Omental fat pad (tissue), 4 donors: Measurements from ENCODE around the gene KRTAP19-8. TPM values are rescaled to one million over a fixed set of nuclear protein-coding genes. Genes with fewer than 3 reads are reported as not detected.

Experiments
- ATAC-seq: fragments of 150-250 bp; one replicate; pipeline ENCODE4 v1.9.1; 2016; ENCODE audit warnings: mild to moderate bottlenecking, moderate library complexity; ENCODE audit not compliant: low FRiP score
- DNase-seq: peaks from one replicate; pipeline ENCODE4 v3.0.0-alpha.2; 2019; ENCODE audit warnings: low spot score
- CTCF ChIP-seq, 3 donors: fragments of 450-650 bp; IDR thresholded peaks; one replicate each; pipeline ENCODE4 v1.5.1; 2016 to 2017; ENCODE audit warnings: antibody characterized with exemption in 3 of 3, mild to moderate bottlenecking in 3 of 3, moderate library complexity in 2 of 3
- total RNA-seq, 4 donors: library from RNA; depleted of rRNA; stranded (reverse); fragments of >200 nt; gene quantifications; one replicate each; pipeline ENCODE4 v1.1.0, GENCODE V29; 2016

KRTAP19-8 gene
- total RNA-seq, 4 donors from 2014 or later, result not detected

- DNase-seq, result no peak
- no peak for TF ChIP-seq CTCF (IDR thresholded peaks at IDR 0.05)
- no peak for ATAC-seq
These were observed 23.4 kb downstream of the KRTAP19-8 start for GRCh38 chr21:31014891-31015290.

DNA sequence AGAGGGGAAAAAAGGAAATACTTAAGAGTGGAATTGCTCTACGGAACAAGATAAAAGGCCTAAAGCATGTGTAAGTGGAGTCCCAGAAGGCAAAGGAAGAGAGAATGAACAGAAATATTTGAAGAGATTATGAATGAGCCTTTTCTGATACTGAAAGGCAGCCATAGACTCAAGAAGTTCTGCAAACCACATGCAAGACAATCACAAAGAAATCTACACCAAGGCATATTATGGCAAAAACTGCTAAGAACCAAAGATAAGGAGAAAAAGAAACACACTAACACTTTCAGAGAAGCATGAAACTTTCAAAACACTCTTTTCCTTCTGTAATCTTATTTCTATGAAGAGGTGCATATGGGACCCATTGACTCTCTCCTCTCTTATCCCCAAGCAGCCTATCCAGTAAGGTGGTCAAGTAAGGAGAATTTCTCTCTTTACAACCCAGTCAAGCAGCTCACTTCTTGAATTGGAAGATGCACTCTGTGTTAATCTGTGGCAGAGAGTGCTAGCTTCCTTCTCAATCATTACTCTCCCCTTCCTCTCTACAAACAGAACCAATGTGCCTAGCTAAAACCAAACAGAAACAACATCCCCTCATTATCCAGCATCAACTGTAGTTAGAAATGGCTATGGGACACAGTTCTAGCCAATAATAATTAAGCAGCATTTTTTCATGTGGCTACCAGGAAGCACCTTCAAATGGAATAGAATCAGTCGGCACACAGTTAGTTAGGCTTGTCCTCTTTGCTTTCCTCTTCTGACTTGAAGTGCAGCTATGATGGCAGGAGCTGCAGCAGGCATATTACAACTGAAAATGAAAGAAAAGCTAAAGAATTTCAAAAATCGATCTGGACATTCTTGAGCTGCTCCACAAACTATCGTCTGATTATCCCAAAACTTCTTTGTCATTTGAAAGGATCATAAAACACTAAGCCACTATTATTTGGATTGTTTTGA, 25.9 kb downstream of the KRTAP19-8 start:
- TF ChIP-seq CTCF (IDR thresholded peaks at IDR 0.05), result no peak
- ATAC-seq, result no peak
- no peak for DNase-seq

DNA sequence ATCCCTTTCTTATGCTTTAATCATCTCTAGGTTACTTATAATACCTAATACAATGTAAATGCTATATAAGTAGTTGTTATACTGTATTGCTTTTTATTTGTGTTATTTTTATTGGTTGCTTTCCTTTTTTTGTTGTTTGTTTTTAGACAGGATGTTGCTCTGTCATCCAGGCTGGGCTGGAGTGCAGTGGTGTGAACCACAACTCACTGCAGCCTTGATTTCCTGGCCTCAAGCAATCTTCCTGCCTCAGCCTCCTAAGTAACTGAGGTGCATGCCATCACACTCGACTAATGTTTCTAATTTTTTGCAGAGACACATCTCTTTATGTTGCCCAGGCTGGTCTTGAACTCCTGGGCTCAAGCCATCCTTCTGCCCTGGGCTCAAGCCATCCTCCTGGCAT, 26.9 kb downstream of the KRTAP19-8 start:
- TF ChIP-seq CTCF (IDR thresholded peaks at IDR 0.05), result no peak
- ATAC-seq, result no peak
- DNase-seq, result no peak

DNA sequence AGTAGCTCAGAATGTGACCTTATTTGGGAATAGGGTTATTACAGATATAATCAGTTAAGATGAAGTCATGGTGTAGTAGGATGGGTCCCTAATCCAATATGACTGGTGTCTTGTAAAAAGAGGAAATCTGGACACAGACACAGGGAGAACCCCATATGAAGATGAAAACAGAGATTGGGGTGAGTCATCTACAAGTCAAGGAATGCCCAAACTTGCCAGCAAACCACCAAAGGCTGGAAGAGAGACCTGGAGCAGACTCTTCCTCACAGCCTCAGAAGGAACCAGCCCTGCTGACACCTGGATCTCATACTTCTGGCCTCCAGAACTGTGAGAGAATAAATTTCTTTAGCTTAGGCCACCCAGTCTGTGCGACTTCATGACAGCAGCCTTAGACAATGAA, 29.9 kb downstream of the KRTAP19-8 start:
- DNase-seq, result no peak
- no peak for TF ChIP-seq CTCF (IDR thresholded peaks at IDR 0.05)
- no peak for ATAC-seq

GRCh38 chr21:31005019-31005418, 33.3 kb downstream of the KRTAP19-8 start:
- no peak for DNase-seq
- ATAC-seq, result no peak
- no peak for TF ChIP-seq CTCF (IDR thresholded peaks at IDR 0.05)

DNA sequence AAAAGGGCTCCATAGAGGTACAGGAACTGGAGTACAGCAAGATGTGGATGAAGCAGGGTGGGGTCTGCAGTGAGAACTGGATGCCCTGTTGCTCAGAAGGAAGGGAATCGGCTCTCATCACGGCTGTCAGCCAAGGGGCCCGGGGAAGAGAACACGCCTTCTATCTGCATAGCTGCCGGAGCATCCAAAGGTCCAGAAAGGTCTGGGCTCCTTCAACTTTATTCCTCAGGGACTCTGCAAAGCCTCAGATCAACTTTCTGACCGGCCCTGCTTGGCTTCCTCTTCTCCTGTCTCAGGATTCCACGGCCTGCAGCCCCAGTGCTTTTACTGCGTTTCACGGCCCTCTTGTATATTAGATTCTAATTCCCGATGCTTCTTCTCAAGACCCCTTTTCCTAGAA, 34.8 kb downstream of the KRTAP19-8 start:
- no peak for DNase-seq
- no peak for TF ChIP-seq CTCF (IDR thresholded peaks at IDR 0.05)
- no peak for ATAC-seq

DNA sequence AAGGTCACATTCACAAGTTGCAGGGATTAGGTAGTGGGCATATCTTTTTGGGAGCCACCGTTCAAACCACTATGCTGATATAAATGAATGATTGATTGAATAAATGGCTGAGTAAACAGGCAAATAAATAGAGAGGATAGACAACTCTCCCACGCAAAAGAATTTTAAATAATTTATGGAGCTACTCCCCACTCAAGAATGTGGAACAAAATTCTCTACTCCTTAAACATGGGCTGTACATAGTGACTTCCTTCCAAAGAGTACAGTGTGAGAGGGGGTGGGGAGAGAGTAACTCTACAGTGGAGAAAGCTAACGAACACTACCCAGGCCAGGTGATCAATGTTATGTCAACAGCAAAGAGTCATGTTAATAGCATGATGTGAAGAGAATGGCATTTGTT, 40.7 kb downstream of the KRTAP19-8 start:
- DNase-seq (no peak), ATAC-seq (no peak)
- no peak for TF ChIP-seq CTCF (IDR thresholded peaks at IDR 0.05)
